Endothelial cell of umbilical vein (primary cell): ENCODE data around the gene BMP2K. TPM values are rescaled to one million over a fixed set of nuclear protein-coding genes. Genes with fewer than 3 reads are reported as not detected.

Experiments
- BruUV-seq: library from RNA; stranded (reverse); fragments of 400-500 nt; replicated peaks from 2 replicates; lab custom pipeline; 2021; lab: Mats Ljungman, UMichigan
- CTCF ChIA-PET: fragments of 300-600, 350-600 bp; sonication (Branson Sonifier 250); formaldehyde crosslinking; loops from one replicate; lab custom pipeline; 2021; ENCODE audit warnings: antibody characterized with exemption, inconsistent platforms; lab: Charles Lee
- POLR2A ChIA-PET: fragments of 300-600, 350-600 bp; sonication (Branson Sonifier 250); formaldehyde crosslinking; loops from one replicate; lab custom pipeline; 2021; ENCODE audit warnings: antibody characterized with exemption, inconsistent platforms; lab: Charles Lee
- DNase-seq: peaks from one replicate; pipeline ENCODE4 v3.0.0-alpha.2; 2011; ENCODE audit warnings: low read depth, low spot score
- FAIRE-seq: peaks from 2 replicates; lab custom pipeline; 2011; peaks lifted over from hg19 to GRCh38; lab: Jason Lieb, UNC
- H2AFZ ChIP-seq: 2 replicates; pipeline ENCODE4 v1.6.0; 2012; ENCODE audit warnings: low read depth, low read length, control low read depth, inconsistent platforms
- H3K27ac ChIP-seq: 2 replicates; pipeline ENCODE4 v1.5.1; 2011; ENCODE audit warnings: low read depth, mild to moderate bottlenecking, control low read depth, low read length, moderate library complexity; ENCODE audit not compliant: insufficient read depth
- H3K27me3 ChIP-seq, 2 experiments: 2 replicates each; pipeline versions ENCODE4 v1.6.0 to v1.6.1; 2011; ENCODE audit warnings: low read length in 2 of 2, mixed read lengths in 1 of 2; ENCODE audit not compliant: control insufficient read depth in 2 of 2, insufficient read depth in 2 of 2
- H3K36me3 ChIP-seq, 2 experiments: 2 replicates in 1 of 2; 3 replicates in 1 of 2; pipeline ENCODE4 v1.5.1; 2011; ENCODE audit warnings: low read length in 2 of 2, mild to moderate bottlenecking in 1 of 2, moderate library complexity in 1 of 2; ENCODE audit not compliant: control insufficient read depth in 2 of 2, insufficient read depth in 2 of 2; ENCODE audit errors: extremely low read depth in 1 of 2
- H3K4me1 ChIP-seq: 3 replicates; pipeline ENCODE4 v1.5.1; 2011; ENCODE audit warnings: mild to moderate bottlenecking, low read length; ENCODE audit not compliant: control insufficient read depth, insufficient read depth; ENCODE audit errors: extremely low read depth
- H3K4me2 ChIP-seq: 2 replicates; pipeline ENCODE4 v1.6.1; 2011; ENCODE audit warnings: low read length, control low read depth, mixed read lengths; ENCODE audit not compliant: insufficient read depth
- H3K4me3 ChIP-seq, 3 experiments: fragments of 200-600 bp in 1 of 3; sonication (generic), shearing (Covaris generic) in 1 of 3; replicated peaks in 1 of 3; 2 replicates each; pipeline ENCODE4 v1.5.1; 2011 to 2016; ENCODE audit warnings: control low read depth in 3 of 3, low read length in 3 of 3, mild to moderate bottlenecking in 2 of 3, inconsistent platforms in 1 of 3, low read depth in 1 of 3, moderate library complexity in 1 of 3; ENCODE audit not compliant: insufficient read depth in 1 of 3
- H3K79me2 ChIP-seq: 2 replicates; pipeline ENCODE4 v1.6.0; 2012; ENCODE audit warnings: low read length, inconsistent platforms; ENCODE audit not compliant: control insufficient read depth, insufficient read depth
- H3K9ac ChIP-seq: replicated peaks from 2 replicates; pipeline ENCODE3; 2011; ENCODE audit warnings: low read length, control low read depth; ENCODE audit not compliant: insufficient read depth; ENCODE audit errors: extremely low read depth
- H3K9me1 ChIP-seq: replicated peaks from 3 replicates; pipeline ENCODE4 v1.6.0; 2011; ENCODE audit warnings: mild to moderate bottlenecking, low read length; ENCODE audit not compliant: control insufficient read depth, insufficient read depth; ENCODE audit errors: extremely low read depth
- H3K9me3 ChIP-seq: replicated peaks from 2 replicates; pipeline ENCODE4 v1.5.1; 2012; ENCODE audit warnings: low read length, inconsistent platforms; ENCODE audit not compliant: control insufficient read depth, insufficient read depth
- H4K20me1 ChIP-seq: replicated peaks from 2 replicates; pipeline ENCODE3; 2011; ENCODE audit warnings: mild to moderate bottlenecking, low read length; ENCODE audit not compliant: control insufficient read depth, insufficient read depth; ENCODE audit errors: extremely low read depth
- CTCF ChIP-seq, 2 donors: IDR thresholded peaks; 1 replicate in 1 of 2; 2 replicates in 1 of 2; pipeline ENCODE4 v1.5.1; 2011; ENCODE audit warnings: low read length in 2 of 2, mild to moderate bottlenecking in 2 of 2, moderate library complexity in 2 of 2, control low read depth in 1 of 2, inconsistent platforms in 1 of 2, low read depth in 1 of 2; ENCODE audit not compliant: insufficient read depth in 1 of 2; ENCODE audit errors: extremely low read depth in 1 of 2
- EZH2 ChIP-seq: IDR thresholded peaks from 2 replicates; pipeline ENCODE4 v1.6.1; 2012; ENCODE audit warnings: borderline replicate concordance, low read depth, mild to moderate bottlenecking, moderate library complexity, low read length, inconsistent platforms; ENCODE audit not compliant: severe bottlenecking
- FOS ChIP-seq: IDR thresholded peaks from 2 replicates; pipeline ENCODE4 v1.6.1; 2011; ENCODE audit warnings: mild to moderate bottlenecking, low read length, moderate library complexity, borderline replicate concordance; ENCODE audit not compliant: insufficient read depth
- GATA2 ChIP-seq: IDR thresholded peaks from 2 replicates; pipeline ENCODE4 v1.7.0; 2011; ENCODE audit warnings: low read depth, mild to moderate bottlenecking, moderate library complexity, mixed read lengths, low read length; ENCODE audit not compliant: insufficient read length, insufficient read depth
- JUN ChIP-seq: IDR thresholded peaks from 2 replicates; pipeline ENCODE4 v1.6.1; 2011; ENCODE audit warnings: borderline replicate concordance, low read depth; ENCODE audit not compliant: insufficient read length, insufficient read depth
- MAX ChIP-seq: IDR thresholded peaks from 2 replicates; pipeline ENCODE4 v1.6.1; 2011; ENCODE audit not compliant: insufficient read depth, insufficient read length
- MYC ChIP-seq: IDR thresholded peaks from one replicate; pipeline ENCODE4 v1.6.1; 2011; ENCODE audit warnings: mild to moderate bottlenecking, low read depth, low read length
- POLR2A ChIP-seq: IDR thresholded peaks from 2 replicates; pipeline ENCODE4 v1.6.1; 2012; ENCODE audit warnings: low read depth, mild to moderate bottlenecking, control low read depth, low read length
- POLR2AphosphoS5 ChIP-seq: IDR thresholded peaks from 2 replicates; pipeline ENCODE4 v1.6.1; 2012; ENCODE audit warnings: low read depth, mild to moderate bottlenecking, control low read depth, low read length, moderate library complexity; ENCODE audit not compliant: insufficient read depth
- dilution Hi-C: fragments of 300-500 bp; cut with MboI; formaldehyde crosslinking; loops from one replicate; pipeline ENCODE4 v1.15.0; 2019; ENCODE audit warnings: low sequenced_read_pairs; ENCODE audit not compliant: extremely low pct_ligation_motif_present
- intact Hi-C: fragments of 100-400 bp; cut with micrococcal nuclease; formaldehyde crosslinking; loops from one replicate; pipeline ENCODE4 v1.10.0; 2022
- polyA plus RNA-seq, 4 experiments: library from polyadenylated mRNA; depleted of rRNA in 3 of 4; stranded (reverse) in 3 of 4; unstranded in 1 of 4; fragments of >200 nt; gene quantifications; 2 replicates each; pipeline versions ENCODE4 v1.2.1 to v1.2.3, GENCODE V29; 2011 to 2012; ENCODE audit warnings: missing spikeins in 1 of 4
- total RNA-seq: library from RNA; stranded (reverse); gene quantifications from 2 replicates; pipeline ENCODE4 v1.2.3, GENCODE V29; 2021

BMP2K gene
- total and polyA plus RNA-seq, 2 donors (not counting 3 experiments of a cell fraction or from before 2014, with no cell fraction given): 16.1 to 37.9 TPM

DNA sequence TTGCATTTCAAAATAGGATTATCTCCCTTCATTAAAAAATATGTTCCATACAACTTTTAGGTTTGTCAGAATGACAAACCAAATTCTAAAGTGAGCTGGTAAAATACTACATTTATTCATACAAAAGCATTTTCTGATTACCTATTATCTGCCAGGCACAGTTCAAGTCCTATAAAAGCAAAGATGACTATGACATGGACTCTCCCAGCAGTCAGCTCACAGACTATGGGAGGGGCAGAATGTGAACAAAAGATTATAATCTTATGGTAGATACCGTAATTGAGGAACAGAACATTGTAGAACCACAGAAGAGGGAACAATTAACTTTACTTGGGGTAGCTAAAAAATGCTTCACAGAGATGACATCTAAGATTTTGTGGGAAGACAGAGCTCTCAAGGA is 150.7 kb downstream of the BMP2K start:
- no TSS peak for BruUV-seq
- Histone ChIP-seq H3K4me2 (no peak overlapping the region), H3K4me1 (no peaks in the 10 kb centered on the region), H4K20me1 (no peaks in the 10 kb centered on the region), H3K36me3 (peaks cover 3 to 6% of the 10 kb centered on the region in 2 experiments), H3K9me1 (no peaks in the 10 kb centered on the region), H3K9ac (no peak overlapping the region), H3K27me3 (no peaks in the 10 kb centered on the region), H3K79me2 (no peaks in the 10 kb centered on the region), H2AFZ (no peak overlapping the region), H3K4me3 (no peak overlapping the region), H3K9me3 (no peaks in the 10 kb centered on the region), H3K27ac (no peak overlapping the region)
- dilution Hi-C loops: no loop called here
- FAIRE-seq (no peak), DNase-seq (no peak)
- ChIA-PET CTCF (interaction anchor here (2.0 kb wide), 1 partner anchor 12 kb away, joined by 5 read pairs; the partner anchor contains the start of gene PAQR3), POLR2A (no interaction called here)
- TF ChIP-seq POLR2AphosphoS5: no peak
- no peak for TF ChIP-seq JUN
- no peak for TF ChIP-seq POLR2A
- no peak for TF ChIP-seq MYC
- TF ChIP-seq EZH2: no peak
- TF ChIP-seq CTCF (IDR thresholded peaks at IDR 0.05; ENCODE audit: extremely low read depth in 1 of 2, insufficient read depth in 1 of 2, low read depth in 1 of 2, low read length in 2 of 2): no peak
- no peak for TF ChIP-seq GATA2
- no peak for TF ChIP-seq MAX
- no peak for TF ChIP-seq FOS
- intact Hi-C loops: no loop called here
